HEK293T (cell line): ENCODE measurements around the gene TTC28.

Source experiments
- ARNT ChIP-seq: fragments of 450-650 bp; IDR thresholded peaks from 2 replicates; pipeline ENCODE4 v1.6.1; 2017; ENCODE audit warnings: mild to moderate bottlenecking
- BHLHE40 ChIP-seq: fragments of 450-650 bp; IDR thresholded peaks from 2 replicates; pipeline ENCODE4 v1.6.1; 2016; ENCODE audit warnings: mild to moderate bottlenecking, moderate library complexity, borderline replicate concordance
- ELF4 ChIP-seq: fragments of 450-650 bp; IDR thresholded peaks from 2 replicates; pipeline ENCODE4 v1.6.1; 2017; ENCODE audit warnings: antibody characterized with exemption
- HDGF ChIP-seq: fragments of 450-650 bp; IDR thresholded peaks from 2 replicates; pipeline ENCODE4 v1.6.1; 2017; ENCODE audit warnings: antibody characterized with exemption, borderline replicate concordance
- SP1 ChIP-seq: fragments of 450-650 bp; IDR thresholded peaks from 2 replicates; pipeline ENCODE4 v1.6.1; 2017
- SUZ12 ChIP-seq: fragments of 450-650 bp; IDR thresholded peaks from 2 replicates; pipeline ENCODE4 v1.6.1; 2016; ENCODE audit warnings: mild to moderate bottlenecking
- ZNF384 ChIP-seq: fragments of 450-650 bp; IDR thresholded peaks from 2 replicates; pipeline ENCODE4 v1.6.1; 2016

DNA sequence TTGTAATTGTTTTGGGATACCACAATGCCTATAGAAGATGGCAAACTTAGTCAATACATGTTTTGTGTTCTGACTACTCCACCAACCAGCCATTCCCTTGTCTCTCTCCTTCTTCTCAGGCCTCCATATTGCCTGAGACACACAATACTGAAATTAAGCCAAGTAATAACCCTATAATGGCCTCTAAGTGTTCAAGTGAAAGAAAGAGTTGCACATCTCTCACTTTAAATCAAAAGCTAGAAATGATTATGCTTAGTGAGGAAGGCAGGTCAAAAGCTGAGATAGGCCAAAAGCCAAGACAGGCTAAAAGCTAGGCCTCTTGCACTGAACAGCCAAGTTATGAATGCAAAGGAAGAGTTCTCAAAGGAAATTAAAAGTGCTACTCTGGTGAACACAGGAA, 318.7 kb downstream of the TTC28 start:
- TF ChIP-seq HDGF (no peak), SP1 (no peak), SUZ12 (no peak), BHLHE40 (no peak), ZNF384 (no peak), ELF4 (no peak), ARNT (no peak)
